Gastrocnemius medialis (tissue), 4 donors: ENCODE results near the gene DOLPP1.

Experiments used
- CTCF ChIP-seq, 5 experiments: fragments of 450-650 bp in 3 of 5; fragments of 200-600 bp in 2 of 5; sonication (generic) in 2 of 5; IDR thresholded peaks in 4 of 5; conservative IDR thresholded peaks in 1 of 5; 1 replicate in 4 of 5; 2 replicates in 1 of 5; pipeline ENCODE4 v1.5.1; 2016 to 2019; ENCODE audit warnings: antibody characterized with exemption in 5 of 5, mild to moderate bottlenecking in 3 of 5, moderate library complexity in 3 of 5
- POLR2A ChIP-seq, 2 donors: fragments of 450-650 bp; IDR thresholded peaks; one replicate each; pipeline ENCODE4 v1.6.1; 2017; ENCODE audit warnings: antibody characterized with exemption in 2 of 2, mild to moderate bottlenecking in 2 of 2, moderate library complexity in 2 of 2

DNA sequence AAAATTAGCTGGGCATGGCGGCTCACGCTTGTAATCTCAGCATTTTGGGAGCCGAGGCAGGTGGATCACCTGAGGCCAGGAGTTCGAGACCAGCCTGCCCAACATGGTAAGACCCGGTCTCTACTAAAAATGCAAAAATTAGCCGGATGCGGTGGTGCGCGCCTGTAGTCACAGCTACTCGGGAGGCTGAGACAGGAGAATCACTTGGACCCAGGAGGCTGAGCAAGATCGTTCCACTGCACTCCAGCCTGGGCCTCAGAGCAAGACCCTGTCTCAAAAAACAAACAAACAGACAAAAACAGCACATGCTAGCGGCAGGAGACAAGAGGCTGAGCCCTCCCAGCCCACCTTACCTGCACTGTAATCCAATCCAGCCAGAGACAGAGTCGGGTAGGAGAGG is 1.1 kb upstream of the DOLPP1 start:
- TF ChIP-seq CTCF (IDR thresholded peaks at IDR 0.05 in 4 of 5, conservative IDR thresholded peaks at IDR 0.05 in 1 of 5) (no peak), POLR2A (IDR thresholded peaks at IDR 0.05) (no peak)
